Retinal pigment epithelial cell (primary cell): ENCODE data around the gene PRSS57.

Experiments used
- DNase-seq: peaks from one replicate; pipeline ENCODE4 v3.0.0-alpha.2; 2010; ENCODE audit warnings: low read depth
- H3K4me3 ChIP-seq: 2 replicates; pipeline ENCODE4 v1.5.1; 2011; ENCODE audit warnings: mild to moderate bottlenecking, low read length, control low read depth, moderate library complexity
- TF ChIP-seq, protein P1 (sequence below): conservative IDR thresholded peaks from 2 replicates; pipeline ENCODE4 v1.5.1; 2011; ENCODE audit warnings: low read depth, low read length, control low read depth, inconsistent platforms

Gene PRSS57

DNA sequence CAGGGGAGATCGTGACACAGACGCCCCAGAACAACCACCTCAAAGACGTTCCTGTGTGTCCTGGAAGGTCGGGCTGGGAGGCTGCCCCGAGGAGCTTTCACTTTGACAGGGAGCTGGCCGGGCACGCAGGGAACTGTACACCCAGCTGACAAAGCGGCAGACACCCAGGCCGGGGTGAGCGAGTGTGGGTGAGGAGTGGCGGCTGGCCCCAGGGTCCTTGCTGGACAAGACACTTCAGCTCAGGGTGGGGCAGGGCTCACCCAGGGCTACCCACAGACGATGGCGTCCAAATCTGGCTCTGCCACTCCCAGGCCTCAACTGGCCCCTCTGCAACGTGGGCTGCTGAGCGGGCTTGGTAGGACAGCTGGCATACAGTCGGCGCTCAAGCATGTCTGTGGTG is 53.5 kb downstream of the PRSS57 start:
- no peak overlapping the region for H3K4me3 ChIP-seq
- TF ChIP-seq, protein P1, sequence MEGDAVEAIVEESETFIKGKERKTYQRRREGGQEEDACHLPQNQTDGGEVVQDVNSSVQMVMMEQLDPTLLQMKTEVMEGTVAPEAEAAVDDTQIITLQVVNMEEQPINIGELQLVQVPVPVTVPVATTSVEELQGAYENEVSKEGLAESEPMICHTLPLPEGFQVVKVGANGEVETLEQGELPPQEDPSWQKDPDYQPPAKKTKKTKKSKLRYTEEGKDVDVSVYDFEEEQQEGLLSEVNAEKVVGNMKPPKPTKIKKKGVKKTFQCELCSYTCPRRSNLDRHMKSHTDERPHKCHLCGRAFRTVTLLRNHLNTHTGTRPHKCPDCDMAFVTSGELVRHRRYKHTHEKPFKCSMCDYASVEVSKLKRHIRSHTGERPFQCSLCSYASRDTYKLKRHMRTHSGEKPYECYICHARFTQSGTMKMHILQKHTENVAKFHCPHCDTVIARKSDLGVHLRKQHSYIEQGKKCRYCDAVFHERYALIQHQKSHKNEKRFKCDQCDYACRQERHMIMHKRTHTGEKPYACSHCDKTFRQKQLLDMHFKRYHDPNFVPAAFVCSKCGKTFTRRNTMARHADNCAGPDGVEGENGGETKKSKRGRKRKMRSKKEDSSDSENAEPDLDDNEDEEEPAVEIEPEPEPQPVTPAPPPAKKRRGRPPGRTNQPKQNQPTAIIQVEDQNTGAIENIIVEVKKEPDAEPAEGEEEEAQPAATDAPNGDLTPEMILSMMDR = no peak
- no peak for DNase-seq

DNA sequence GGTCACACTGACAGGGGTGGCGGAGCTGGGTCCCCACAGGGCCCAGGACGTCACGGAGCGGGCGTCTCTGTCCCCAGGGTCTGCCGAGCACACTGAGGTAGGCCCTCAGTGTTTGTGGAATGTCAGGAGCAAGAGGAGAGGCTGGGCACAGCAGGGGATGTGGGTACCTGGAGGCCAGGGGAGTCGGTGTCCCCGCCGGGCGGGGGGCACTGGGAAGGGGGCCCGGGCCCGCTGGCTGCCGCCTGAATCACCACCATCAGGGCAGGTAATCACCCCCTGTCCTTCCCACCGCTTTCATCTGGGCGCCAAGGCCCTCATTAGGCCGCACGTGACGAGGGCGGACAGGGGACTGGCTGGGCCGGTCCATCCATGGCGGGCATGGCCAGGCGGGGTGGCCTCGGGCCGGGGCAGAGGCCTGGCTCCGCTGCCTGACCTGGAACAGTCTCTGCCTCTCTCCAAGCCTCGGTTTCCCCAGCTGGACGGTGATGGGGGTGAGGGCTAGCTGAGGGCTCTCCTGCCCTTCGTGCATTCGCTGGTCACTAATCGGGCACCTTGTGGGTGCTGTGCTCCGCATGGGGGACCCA is 54.6 kb downstream of the PRSS57 start:
- no peak for DNase-seq
- no peak overlapping the region for H3K4me3 ChIP-seq
- TF ChIP-seq, protein P1 = no peak

DNA sequence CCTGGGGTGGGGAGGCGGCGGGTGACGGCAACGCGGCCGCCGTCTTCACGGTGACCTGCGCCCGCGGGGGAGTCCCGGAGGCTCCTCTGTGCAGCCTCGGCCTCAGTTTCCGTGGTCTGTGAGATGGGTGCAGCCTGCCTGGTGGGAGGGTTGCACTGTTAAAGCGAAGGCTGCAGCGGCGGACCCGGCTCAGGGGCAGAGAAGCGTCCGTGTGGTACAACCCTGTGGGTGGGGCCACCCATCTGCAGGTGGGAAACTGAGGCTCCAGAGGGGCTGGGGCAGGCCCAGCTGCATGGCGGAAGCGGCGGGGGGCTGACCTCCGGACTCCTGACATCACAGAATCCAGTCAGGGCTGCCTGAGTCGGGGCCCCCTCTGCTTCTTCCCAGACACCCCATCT is 55.1 kb downstream of the PRSS57 start:
- DNase-seq = no peak
- TF ChIP-seq, protein P1 = no peak
- no peak overlapping the region for H3K4me3 ChIP-seq

DNA sequence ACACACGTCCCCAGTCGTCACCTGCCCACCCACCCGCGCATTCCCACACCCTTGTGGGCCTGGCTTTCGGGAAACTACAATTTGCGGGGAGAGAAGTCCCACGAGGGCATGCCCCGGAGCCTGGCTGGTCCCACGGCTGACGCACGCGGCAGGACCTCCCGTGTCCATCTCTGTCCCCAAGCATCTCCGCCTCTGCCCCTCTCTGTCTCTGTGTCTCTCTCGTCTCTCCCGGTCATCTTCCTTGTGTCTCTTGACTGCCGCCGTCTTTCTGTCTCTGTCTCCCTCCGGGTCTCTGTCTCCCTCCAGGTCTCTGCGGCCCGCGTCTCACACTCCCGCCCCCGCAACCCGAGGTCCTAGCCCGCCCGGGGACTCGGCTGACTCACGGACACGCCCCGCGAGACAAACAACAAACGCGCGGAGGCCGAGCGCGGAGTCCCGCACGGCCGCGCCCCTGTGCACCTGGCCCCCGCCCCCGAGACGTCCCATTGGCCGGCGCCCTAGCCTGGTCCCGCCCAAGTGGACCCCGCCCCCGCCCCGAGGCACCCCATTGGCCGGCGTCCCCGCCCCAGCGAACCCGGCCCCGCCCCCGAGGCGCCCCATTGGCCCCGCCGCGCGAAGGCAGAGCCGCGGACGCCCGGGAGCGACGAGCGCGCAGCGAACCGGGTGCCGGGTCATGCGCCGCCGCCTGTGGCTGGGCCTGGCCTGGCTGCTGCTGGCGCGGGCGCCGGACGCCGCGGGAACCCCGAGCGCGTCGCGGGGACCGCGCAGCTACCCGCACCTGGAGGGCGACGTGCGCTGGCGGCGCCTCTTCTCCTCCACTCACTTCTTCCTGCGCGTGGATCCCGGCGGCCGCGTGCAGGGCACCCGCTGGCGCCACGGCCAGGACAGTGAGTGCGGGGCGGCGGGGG is 55.7 kb downstream of the PRSS57 start, which contains the start of gene FGF22:
TSS of gene FGF22 (plus strand) at position 627 of the 908 bp plus-strand sequence. CDS start at position 674, 47 bp downstream.
- TF ChIP-seq, protein P1 = no peak
- H3K4me3 ChIP-seq = peak within 1 kb of the TSS; percentile 52
- DNase-seq = peak; percentile 37

- DNase-seq = no peak
- TF ChIP-seq, protein P1 = no peak
- H3K4me3 ChIP-seq = peak overlapping the region; percentile 52
Measured at GRCh38 chr19:638906-639252, 56.4 kb downstream of the PRSS57 start.
